A549 (cell line): ENCODE results near the gene SPATA13. TPM values are rescaled to one million over a fixed set of nuclear protein-coding genes. Genes with fewer than 3 reads are reported as not detected.

ENCODE experiments used
- ATAC-seq, 2 experiments: fragments of 200-7000 bp in 1 of 2; fragments of >200 bp in 1 of 2; cut with Nextera tagmentation in 1 of 2; cut with Tn5 transposase in 1 of 2; 3 replicates each; pipeline versions ENCODE4 v1.8.0 to v1.9.1; 2018 to 2020; ENCODE audit warnings: mild to moderate bottlenecking in 1 of 2, moderate library complexity in 1 of 2
- CTCF ChIA-PET: fragments of 300-600 bp; sonication (Branson Sonifier 250); formaldehyde crosslinking; extraction: SDS; loops from one replicate; lab custom pipeline; 2021; ENCODE audit warnings: antibody characterized with exemption, inconsistent platforms; lab: Yijun Ruan, JAX
- POLR2A ChIA-PET: fragments of 350-600 bp; formaldehyde crosslinking; extraction: SDS; loops from one replicate; lab custom pipeline; 2021; ENCODE audit warnings: antibody characterized with exemption, inconsistent platforms; lab: Yijun Ruan, JAX
- DNase-seq, 2 experiments: peaks; one replicate each; pipeline versions ENCODE4 v3.0.0 to v3.0.0-alpha.2; 2011 to 2016; ENCODE audit warnings: low read depth in 1 of 2, low spot score in 1 of 2
- FAIRE-seq: peaks from 2 replicates; lab custom pipeline; 2011; peaks lifted over from hg19 to GRCh38; lab: Jason Lieb, UNC
- H3K27ac ChIP-seq, 2 experiments: fragments of >200 bp; sonication (Bioruptor Twin); formaldehyde crosslinking; 3 replicates each; pipeline ENCODE4 v1.5.1; 2016 to 2017
- H3K4me1 ChIP-seq: fragments of >200 bp; sonication (Bioruptor Twin); formaldehyde crosslinking; 3 replicates; pipeline ENCODE4 v1.6.1; 2016
- H3K4me2 ChIP-seq: fragments of >200 bp; sonication (Bioruptor Twin); formaldehyde crosslinking; 3 replicates; pipeline ENCODE4 v1.6.1; 2016
- H3K4me3 ChIP-seq: fragments of >200 bp; sonication (Bioruptor Twin); formaldehyde crosslinking; 3 replicates; pipeline ENCODE4 v1.5.1; 2016
- H3K9me3 ChIP-seq: fragments of >200 bp; sonication (Bioruptor Twin); formaldehyde crosslinking; 3 replicates; pipeline ENCODE4 v1.6.1; 2016
- CBX2 ChIP-seq: fragments of 200-600 bp; sonication (generic); IDR thresholded peaks from 2 replicates; pipeline ENCODE4 v1.6.1; 2016; ENCODE audit warnings: low read depth, mild to moderate bottlenecking, borderline replicate concordance
- CHD2 ChIP-seq: fragments of 150-350 bp; IDR thresholded peaks from 2 replicates; pipeline ENCODE4 v1.6.1; 2014; ENCODE audit warnings: low read length; ENCODE audit not compliant: partially characterized antibody
- EHF ChIP-seq: fragments of 250-450 bp; sonication (Bioruptor Pico); IDR thresholded peaks from 2 replicates; pipeline ENCODE4 v1.5.0; 2020; ENCODE audit warnings: mild to moderate bottlenecking
- EHMT2 ChIP-seq: fragments of 200-600 bp; sonication (generic); IDR thresholded peaks from 2 replicates; pipeline ENCODE4 v1.6.1; 2016; ENCODE audit warnings: antibody characterized with exemption, low read depth, mild to moderate bottlenecking, moderate library complexity
- ELK1 ChIP-seq: fragments of 150-350 bp; IDR thresholded peaks from 2 replicates; pipeline ENCODE4 v1.6.1; 2014; ENCODE audit warnings: low read depth, mild to moderate bottlenecking, low read length
- EP300 ChIP-seq, 2 experiments: fragments of >200 bp; sonication (Bioruptor Twin); formaldehyde crosslinking; IDR thresholded peaks; 2 replicates in 1 of 2; 3 replicates in 1 of 2; pipeline ENCODE4 v1.6.1; 2016 to 2017
- FOSL2 ChIP-seq, 2 experiments: fragments of 450-650 bp in 1 of 2; fragments of >200 bp in 1 of 2; sonication (Bioruptor Twin) in 1 of 2; formaldehyde crosslinking; IDR thresholded peaks; 2 replicates each; pipeline versions ENCODE4 v1.5.0 to v1.6.1; 2016 to 2020; ENCODE audit warnings: mild to moderate bottlenecking in 1 of 2, moderate library complexity in 1 of 2
- FOXS1 ChIP-seq: fragments of 250-450 bp; sonication (Bioruptor Pico); IDR thresholded peaks from 2 replicates; pipeline ENCODE4 v1.5.0; 2020; ENCODE audit warnings: mild to moderate bottlenecking, moderate library complexity
- GATA3 ChIP-seq: IDR thresholded peaks from 2 replicates; pipeline ENCODE4 v1.6.1; 2012; ENCODE audit warnings: borderline replicate concordance
- HDAC2 ChIP-seq: fragments of 200-600 bp; sonication (generic); IDR thresholded peaks from 2 replicates; pipeline ENCODE4 v1.6.1; 2016
- HMGXB4 ChIP-seq: fragments of 250-450 bp; sonication (Bioruptor Pico); IDR thresholded peaks from 2 replicates; pipeline ENCODE4 v1.5.0; 2021; ENCODE audit warnings: mild to moderate bottlenecking, moderate library complexity, borderline replicate concordance
- HOXA7 ChIP-seq: fragments of 250-450 bp; sonication (Bioruptor Pico); IDR thresholded peaks from 2 replicates; pipeline ENCODE4 v1.5.0; 2020; ENCODE audit warnings: mild to moderate bottlenecking, moderate library complexity
- HOXB13 ChIP-seq: fragments of 250-450 bp; sonication (Bioruptor Pico); IDR thresholded peaks from 2 replicates; pipeline ENCODE4 v1.5.0; 2020; ENCODE audit warnings: low read depth, mild to moderate bottlenecking, moderate library complexity
- JUN ChIP-seq, 2 experiments: fragments of >200 bp; sonication (Bioruptor Twin); formaldehyde crosslinking; IDR thresholded peaks; 2 replicates in 1 of 2; 3 replicates in 1 of 2; pipeline ENCODE4 v1.6.1; 2016 to 2017
- MAX ChIP-seq: IDR thresholded peaks from 2 replicates; pipeline ENCODE4 v1.6.1; 2012
- PHF8 ChIP-seq: fragments of 200-600 bp; sonication (generic); IDR thresholded peaks from 2 replicates; pipeline ENCODE4 v1.6.1; 2016; ENCODE audit warnings: low read depth, mild to moderate bottlenecking, antibody characterized with exemption, moderate library complexity, borderline replicate concordance
- POLR2A ChIP-seq: IDR thresholded peaks from 2 replicates; pipeline ENCODE4 v1.6.1; 2012; ENCODE audit warnings: mild to moderate bottlenecking, low read length
- POLR2AphosphoS2 ChIP-seq: conservative IDR thresholded peaks from 2 replicates; pipeline ENCODE4 v1.6.1; 2012; ENCODE audit warnings: low read length, improper control_type of control experiment, inconsistent platforms
- SMC3 ChIP-seq: fragments of >200 bp; sonication (Bioruptor Twin); formaldehyde crosslinking; IDR thresholded peaks from 3 replicates; pipeline ENCODE4 v1.6.1; 2018; ENCODE audit warnings: inconsistent platforms
- TFCP2L1 ChIP-seq: fragments of 250-450 bp; sonication (Bioruptor Pico); IDR thresholded peaks from 2 replicates; pipeline ENCODE4 v1.5.0; 2021; ENCODE audit warnings: mild to moderate bottlenecking
- TP53 ChIP-seq: fragments of 250-450 bp; sonication (Bioruptor Pico); IDR thresholded peaks from 2 replicates; pipeline ENCODE4 v1.5.0; 2021; ENCODE audit warnings: mild to moderate bottlenecking, moderate library complexity
- ZNF302 ChIP-seq: fragments of 250-450 bp; sonication (Bioruptor Pico); IDR thresholded peaks from 2 replicates; pipeline ENCODE4 v1.9.0; 2021; ENCODE audit warnings: inconsistent platforms, mild to moderate bottlenecking, moderate library complexity
- WGBS: methylation state at CpG from one replicate; pipeline ENCODE4 v1.1.6; 2017; ENCODE audit errors: missing lambda C conversion rate; 5-methylcytosine and 5-hydroxymethylcytosine counted together
- polyA plus RNA-seq, 4 experiments: library from polyadenylated mRNA; depleted of rRNA in 3 of 4; stranded (reverse); fragments of >200 nt; fragmentation: RNase III in 1 of 4; extraction: RNeasy Plus Mini Kit Qiagen cat#74134 plus additional on column Dnase treatment in 1 of 4; gene quantifications; 2 replicates in 3 of 4; 3 replicates in 1 of 4; pipeline ENCODE4 v1.2.3, GENCODE V29; 2011 to 2017
- TF ChIP-seq, protein P1 (sequence below): fragments of 200-600 bp; sonication (generic); IDR thresholded peaks from 2 replicates; pipeline ENCODE4 v1.6.1; 2016; ENCODE audit warnings: antibody characterized with exemption, mild to moderate bottlenecking, moderate library complexity
- TF ChIP-seq, protein P2 (sequence below): IDR thresholded peaks from 2 replicates; pipeline ENCODE4 v1.6.1; 2012; ENCODE audit warnings: low read depth, borderline replicate concordance
- TF ChIP-seq, protein P3 (sequence below): fragments of >200 bp; sonication (Bioruptor Twin); formaldehyde crosslinking; IDR thresholded peaks from 3 replicates; pipeline ENCODE4 v1.5.1; 2016

The SPATA13 gene
- polyA plus RNA-seq, 2 of the 4 experiments (the other 2 are of a cell fraction), result 3.1 to 6.3 TPM

GRCh38 chr13:24254146-24254841, 93.8 kb downstream of the SPATA13 start:
- FAIRE-seq (no peak), DNase-seq (no peak), ATAC-seq (no peak)
- Histone ChIP-seq H3K4me1 (no peaks in the 10 kb centered on the region), H3K27ac (no peak overlapping the region), H3K4me2 (no peak overlapping the region), H3K9me3 (no peaks in the 10 kb centered on the region), H3K4me3 (no peak overlapping the region)
- ChIA-PET CTCF (interaction anchor here (0.6 to 1.4 kb wide), 3 partner anchors 17 to 37 kb away, joined by 3 read pairs; no protein-coding TSS in a partner anchor), POLR2A (no interaction called here)
- 95% methylated on average over 7 of the region's 10 CpGs for WGBS
- TF ChIP-seq SMC3 (no peak), TP53 (CRISPR knock-in tag) (no peak), HOXB13 (no peak), ELK1 (no peak), POLR2AphosphoS2 (no peak), POLR2A (no peak), HDAC2 (no peak), CBX2 (no peak)
- TF ChIP-seq, protein P1, sequence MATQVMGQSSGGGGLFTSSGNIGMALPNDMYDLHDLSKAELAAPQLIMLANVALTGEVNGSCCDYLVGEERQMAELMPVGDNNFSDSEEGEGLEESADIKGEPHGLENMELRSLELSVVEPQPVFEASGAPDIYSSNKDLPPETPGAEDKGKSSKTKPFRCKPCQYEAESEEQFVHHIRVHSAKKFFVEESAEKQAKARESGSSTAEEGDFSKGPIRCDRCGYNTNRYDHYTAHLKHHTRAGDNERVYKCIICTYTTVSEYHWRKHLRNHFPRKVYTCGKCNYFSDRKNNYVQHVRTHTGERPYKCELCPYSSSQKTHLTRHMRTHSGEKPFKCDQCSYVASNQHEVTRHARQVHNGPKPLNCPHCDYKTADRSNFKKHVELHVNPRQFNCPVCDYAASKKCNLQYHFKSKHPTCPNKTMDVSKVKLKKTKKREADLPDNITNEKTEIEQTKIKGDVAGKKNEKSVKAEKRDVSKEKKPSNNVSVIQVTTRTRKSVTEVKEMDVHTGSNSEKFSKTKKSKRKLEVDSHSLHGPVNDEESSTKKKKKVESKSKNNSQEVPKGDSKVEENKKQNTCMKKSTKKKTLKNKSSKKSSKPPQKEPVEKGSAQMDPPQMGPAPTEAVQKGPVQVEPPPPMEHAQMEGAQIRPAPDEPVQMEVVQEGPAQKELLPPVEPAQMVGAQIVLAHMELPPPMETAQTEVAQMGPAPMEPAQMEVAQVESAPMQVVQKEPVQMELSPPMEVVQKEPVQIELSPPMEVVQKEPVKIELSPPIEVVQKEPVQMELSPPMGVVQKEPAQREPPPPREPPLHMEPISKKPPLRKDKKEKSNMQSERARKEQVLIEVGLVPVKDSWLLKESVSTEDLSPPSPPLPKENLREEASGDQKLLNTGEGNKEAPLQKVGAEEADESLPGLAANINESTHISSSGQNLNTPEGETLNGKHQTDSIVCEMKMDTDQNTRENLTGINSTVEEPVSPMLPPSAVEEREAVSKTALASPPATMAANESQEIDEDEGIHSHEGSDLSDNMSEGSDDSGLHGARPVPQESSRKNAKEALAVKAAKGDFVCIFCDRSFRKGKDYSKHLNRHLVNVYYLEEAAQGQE, result no peak
- TF ChIP-seq, protein P2, sequence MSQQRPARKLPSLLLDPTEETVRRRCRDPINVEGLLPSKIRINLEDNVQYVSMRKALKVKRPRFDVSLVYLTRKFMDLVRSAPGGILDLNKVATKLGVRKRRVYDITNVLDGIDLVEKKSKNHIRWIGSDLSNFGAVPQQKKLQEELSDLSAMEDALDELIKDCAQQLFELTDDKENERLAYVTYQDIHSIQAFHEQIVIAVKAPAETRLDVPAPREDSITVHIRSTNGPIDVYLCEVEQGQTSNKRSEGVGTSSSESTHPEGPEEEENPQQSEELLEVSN, result no peak
- TF ChIP-seq, all 56 proteins: peak for 0

GRCh38 chr13:24257497-24257896, 97.0 kb downstream of the SPATA13 start:
- FAIRE-seq, result no peak
- 89% methylated on average over 1 of the region's 1 CpG for WGBS
- TF ChIP-seq HMGXB4 (CRISPR knock-in tag), result no peak
- TF ChIP-seq, protein P3, sequence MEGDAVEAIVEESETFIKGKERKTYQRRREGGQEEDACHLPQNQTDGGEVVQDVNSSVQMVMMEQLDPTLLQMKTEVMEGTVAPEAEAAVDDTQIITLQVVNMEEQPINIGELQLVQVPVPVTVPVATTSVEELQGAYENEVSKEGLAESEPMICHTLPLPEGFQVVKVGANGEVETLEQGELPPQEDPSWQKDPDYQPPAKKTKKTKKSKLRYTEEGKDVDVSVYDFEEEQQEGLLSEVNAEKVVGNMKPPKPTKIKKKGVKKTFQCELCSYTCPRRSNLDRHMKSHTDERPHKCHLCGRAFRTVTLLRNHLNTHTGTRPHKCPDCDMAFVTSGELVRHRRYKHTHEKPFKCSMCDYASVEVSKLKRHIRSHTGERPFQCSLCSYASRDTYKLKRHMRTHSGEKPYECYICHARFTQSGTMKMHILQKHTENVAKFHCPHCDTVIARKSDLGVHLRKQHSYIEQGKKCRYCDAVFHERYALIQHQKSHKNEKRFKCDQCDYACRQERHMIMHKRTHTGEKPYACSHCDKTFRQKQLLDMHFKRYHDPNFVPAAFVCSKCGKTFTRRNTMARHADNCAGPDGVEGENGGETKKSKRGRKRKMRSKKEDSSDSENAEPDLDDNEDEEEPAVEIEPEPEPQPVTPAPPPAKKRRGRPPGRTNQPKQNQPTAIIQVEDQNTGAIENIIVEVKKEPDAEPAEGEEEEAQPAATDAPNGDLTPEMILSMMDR, result no peak
- TF ChIP-seq HOXA7 (CRISPR knock-in tag), result no peak
- TF ChIP-seq PHF8, result no peak
- TF ChIP-seq HDAC2, result no peak
- no peak for TF ChIP-seq CBX2
- no peak for TF ChIP-seq CHD2
- no peak for TF ChIP-seq MAX
- TF ChIP-seq FOSL2 (IDR thresholded peaks at IDR 0.05), result no peak
- no peak for TF ChIP-seq FOSL2 (CRISPR knock-in tag; IDR thresholded peaks at IDR 0.05)
- no peak for TF ChIP-seq EHMT2
- no peak for TF ChIP-seq TFCP2L1
- TF ChIP-seq ZNF302 (CRISPR knock-in tag), result no peak
- TF ChIP-seq JUN (IDR thresholded peaks at IDR 0.05), result no peak
- TF ChIP-seq, protein P2, result no peak
- TF ChIP-seq SMC3, result no peak
- no peak for TF ChIP-seq HOXB13
- TF ChIP-seq EHF (CRISPR knock-in tag), result no peak
- TF ChIP-seq FOXS1 (CRISPR knock-in tag), result no peak
- no peak for TF ChIP-seq EP300 (IDR thresholded peaks at IDR 0.05)
- no peak for TF ChIP-seq GATA3
- POLR2A ChIA-PET, result no interaction called here
- Histone ChIP-seq H3K4me3 (no peak overlapping the region), H3K9me3 (no peaks in the 10 kb centered on the region), H3K4me2 (no peak overlapping the region), H3K27ac (no peak overlapping the region), H3K4me1 (no peaks in the 10 kb centered on the region)
- DNase-seq, result no peak
- ATAC-seq, result no peak
- CTCF ChIA-PET, result interaction anchor here (0.7 kb wide), 1 partner anchor 146 kb away, joined by 4 read pairs; no protein-coding TSS in a partner anchor
